ENCODE data around the gene ATP8B3.

- no peak for TF ChIP-seq CTCF (IDR thresholded peaks at IDR 0.05)
- TF ChIP-seq POLR2A (IDR thresholded peaks at IDR 0.05): no peak
Measured at GRCh38 chr19:1811472-1811894, 593 bp downstream of the ATP8B3 start.
